Esophagus muscularis mucosa (tissue), 4 donors: Measurements from ENCODE around the gene PRXL2B. TPM values are rescaled to one million over a fixed set of nuclear protein-coding genes. Genes with fewer than 3 reads are reported as not detected.

Experiments
- DNase-seq: peaks from one replicate; pipeline ENCODE4 v3.0.0-alpha.2; 2017; ENCODE audit errors: extremely low spot score
- H3K27ac ChIP-seq, 4 donors: fragments of 200-600 bp; sonication (generic); replicated peaks in 1 of 4; 1 replicate in 3 of 4; 2 replicates in 1 of 4; pipeline ENCODE4 v1.5.1; 2016 to 2019; ENCODE audit warnings: mild to moderate bottlenecking in 1 of 4
- H3K27me3 ChIP-seq, 4 donors: fragments of 200-600 bp; sonication (generic); one replicate each; pipeline versions ENCODE4 v1.5.1 to v1.6.0; 2016 to 2019
- H3K36me3 ChIP-seq, 4 donors: fragments of 200-600 bp; sonication (generic); one replicate each; pipeline ENCODE4 v1.5.1; 2016 to 2019
- H3K4me1 ChIP-seq, 4 donors: fragments of 200-600 bp; sonication (generic); one replicate each; pipeline ENCODE4 v1.5.1; 2016 to 2019
- H3K4me3 ChIP-seq, 4 donors: fragments of 200-600 bp; sonication (generic); 1 replicate in 2 of 4; 2 replicates in 2 of 4; pipeline ENCODE4 v1.5.1; 2016 to 2019; ENCODE audit warnings: mild to moderate bottlenecking in 4 of 4, moderate library complexity in 1 of 4
- H3K9me3 ChIP-seq, 4 donors: fragments of 200-600 bp; sonication (generic); 1 replicate in 3 of 4; 2 replicates in 1 of 4; pipeline ENCODE4 v1.5.1; 2016 to 2019
- EP300 ChIP-seq: sonication (generic); formaldehyde crosslinking; IDR thresholded peaks from one replicate; pipeline ENCODE4 v1.6.1; 2017; ENCODE audit warnings: antibody characterized with exemption
- POLR2A ChIP-seq: fragments of 450-650 bp; IDR thresholded peaks from one replicate; pipeline ENCODE4 v1.6.1; 2017; ENCODE audit warnings: antibody characterized with exemption, moderate library complexity, mild to moderate bottlenecking, low read depth
- POLR2AphosphoS5 ChIP-seq, 2 donors: sonication (generic); formaldehyde crosslinking; IDR thresholded peaks; one replicate each; pipeline ENCODE4 v1.6.1; 2017; ENCODE audit warnings: antibody characterized with exemption in 2 of 2
- WGBS: methylation state at CpG from one replicate; pipeline ENCODE4 v1.1.5; 2018; 5-methylcytosine and 5-hydroxymethylcytosine counted together
- intact Hi-C: fragments of 100-400 bp; cut with DNase I; formaldehyde crosslinking; loops from one replicate; pipeline ENCODE4 v1.15.1; 2023
- total RNA-seq, 4 donors: library from RNA; depleted of rRNA; stranded (reverse); fragments of >200 nt; gene quantifications; one replicate each; pipeline versions ENCODE4 v1.1.0 to v1.2.1, GENCODE V29; 2016
- TF ChIP-seq, protein P1 (sequence below), 3 experiments: fragments of 200-600 bp in 2 of 3; fragments of 450-650 bp in 1 of 3; sonication (generic) in 2 of 3; IDR thresholded peaks; one replicate each; pipeline ENCODE4 v1.5.1; 2017 to 2019; ENCODE audit warnings: antibody characterized with exemption in 3 of 3, mild to moderate bottlenecking in 2 of 3, moderate library complexity in 1 of 3

The PRXL2B gene
- total RNA-seq, 4 donors from 2014 or later: 7.9 to 18.8 (median 14.8) TPM

DNA sequence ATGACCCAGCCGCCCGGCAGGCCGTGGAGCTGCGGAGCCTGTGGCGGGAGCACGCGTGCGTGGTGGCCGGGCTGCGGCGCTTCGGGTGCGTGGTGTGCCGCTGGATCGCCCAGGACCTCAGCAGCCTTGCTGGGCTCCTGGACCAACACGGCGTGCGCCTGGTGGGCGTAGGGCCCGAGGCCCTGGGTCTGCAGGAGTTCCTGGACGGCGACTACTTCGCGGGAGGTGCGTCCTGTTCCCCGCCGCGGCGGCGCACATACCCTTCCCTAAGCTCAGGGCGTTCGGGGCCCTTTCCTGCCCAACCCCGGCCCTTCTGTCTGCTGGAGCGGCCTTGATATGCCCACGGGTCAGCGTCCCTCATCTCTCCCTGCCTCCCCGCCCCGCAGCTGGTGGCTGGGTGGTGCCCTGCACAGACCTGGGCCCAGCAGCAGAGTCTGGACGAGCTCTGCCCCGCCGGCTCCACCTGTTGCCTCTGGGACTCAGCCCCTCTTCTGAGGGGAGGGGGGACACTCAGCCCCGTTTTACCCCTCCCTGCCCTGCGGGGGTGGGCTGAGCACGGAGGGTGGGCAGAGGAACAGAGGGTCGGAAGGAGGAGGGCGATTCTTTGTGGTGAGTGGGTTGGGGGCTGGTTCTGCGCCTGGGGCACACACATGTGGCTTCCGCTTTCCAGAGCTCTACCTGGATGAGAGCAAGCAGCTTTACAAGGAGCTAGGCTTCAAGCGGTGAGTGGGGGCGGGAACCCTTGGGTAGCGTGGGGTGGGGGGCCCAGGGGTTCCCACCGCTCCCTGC is 688 bp downstream of the PRXL2B start:
- no peak for DNase-seq
- Histone ChIP-seq H3K9me3 (no peaks in the 10 kb centered on the region), H3K27me3 (no peaks in the 10 kb centered on the region), H3K4me1 (peaks cover 22 to 49% (median 40%) of the 10 kb centered on the region in 4 donors), H3K36me3 (peaks cover 0 to 19% (median 10%) of the 10 kb centered on the region in 4 donors), H3K4me3 (peak overlapping the region; percentile 82 to 95 (median 88)), H3K27ac (peak overlapping the region; percentile 92 to 99 (median 98))
- TF ChIP-seq, protein P1, sequence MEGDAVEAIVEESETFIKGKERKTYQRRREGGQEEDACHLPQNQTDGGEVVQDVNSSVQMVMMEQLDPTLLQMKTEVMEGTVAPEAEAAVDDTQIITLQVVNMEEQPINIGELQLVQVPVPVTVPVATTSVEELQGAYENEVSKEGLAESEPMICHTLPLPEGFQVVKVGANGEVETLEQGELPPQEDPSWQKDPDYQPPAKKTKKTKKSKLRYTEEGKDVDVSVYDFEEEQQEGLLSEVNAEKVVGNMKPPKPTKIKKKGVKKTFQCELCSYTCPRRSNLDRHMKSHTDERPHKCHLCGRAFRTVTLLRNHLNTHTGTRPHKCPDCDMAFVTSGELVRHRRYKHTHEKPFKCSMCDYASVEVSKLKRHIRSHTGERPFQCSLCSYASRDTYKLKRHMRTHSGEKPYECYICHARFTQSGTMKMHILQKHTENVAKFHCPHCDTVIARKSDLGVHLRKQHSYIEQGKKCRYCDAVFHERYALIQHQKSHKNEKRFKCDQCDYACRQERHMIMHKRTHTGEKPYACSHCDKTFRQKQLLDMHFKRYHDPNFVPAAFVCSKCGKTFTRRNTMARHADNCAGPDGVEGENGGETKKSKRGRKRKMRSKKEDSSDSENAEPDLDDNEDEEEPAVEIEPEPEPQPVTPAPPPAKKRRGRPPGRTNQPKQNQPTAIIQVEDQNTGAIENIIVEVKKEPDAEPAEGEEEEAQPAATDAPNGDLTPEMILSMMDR (IDR thresholded peaks at IDR 0.05): no peak
- TF ChIP-seq EP300 (no peak), POLR2AphosphoS5 (IDR thresholded peaks at IDR 0.05) (no peak), POLR2A (no peak)
- intact Hi-C loops: loop anchor here (2.0 kb wide), 1 partner anchor 56 kb away; no protein-coding TSS in a partner anchor
- WGBS: 15% methylated on average over 15 of the region's 52 CpGs

DNA sequence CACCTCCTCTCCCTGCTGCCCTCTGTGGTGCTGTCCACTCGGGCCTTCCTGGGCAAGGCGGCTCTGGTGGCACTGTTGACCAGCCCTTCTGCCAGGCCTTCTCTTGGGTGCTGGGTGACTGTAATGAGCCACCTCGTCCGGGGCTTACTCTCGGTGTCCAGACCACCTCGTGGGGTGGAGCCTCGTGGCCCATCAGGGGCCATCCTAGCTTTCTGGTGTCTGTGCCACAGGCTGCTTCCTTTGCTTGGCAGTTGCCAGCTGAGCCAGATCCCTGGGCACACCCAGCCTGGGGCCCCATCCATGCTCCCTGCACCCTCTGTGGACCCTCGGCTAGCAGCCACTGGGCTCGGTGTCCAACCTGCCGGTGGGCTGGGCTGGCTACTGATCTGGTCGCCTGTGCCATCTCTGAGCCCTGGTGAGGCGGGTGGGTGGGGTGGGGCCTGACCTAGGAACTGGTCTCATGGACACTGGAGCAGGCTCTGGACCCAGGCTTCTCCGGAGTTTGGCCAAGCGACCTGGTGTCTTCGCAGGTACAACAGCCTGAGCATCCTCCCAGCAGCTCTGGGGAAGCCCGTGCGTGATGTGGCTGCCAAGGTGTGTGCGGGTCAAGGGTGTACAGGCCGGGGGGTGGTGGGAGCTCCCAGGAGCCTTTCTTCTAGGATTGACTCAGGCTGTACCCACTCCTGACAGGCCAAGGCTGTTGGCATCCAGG is 1.4 kb downstream of the PRXL2B start:
- peak overlapping the region; percentile 82 to 95 (median 88) for H3K4me3 ChIP-seq
- H3K9me3 ChIP-seq: no peaks in the 10 kb centered on the region
- TF ChIP-seq EP300 (no peak), POLR2A (no peak), POLR2AphosphoS5 (IDR thresholded peaks at IDR 0.05) (no peak)
- TF ChIP-seq, protein P1 (IDR thresholded peaks at IDR 0.05): no peak
- H3K36me3 ChIP-seq: peaks cover 0 to 19% (median 10%) of the 10 kb centered on the region in 4 donors
- WGBS: 100% methylated on average over 3 of the region's 19 CpGs
- peaks cover 0 to 7% (median 0%) of the 10 kb centered on the region in 4 donors for H3K27me3 ChIP-seq
- no peak overlapping the region for H3K27ac ChIP-seq
- H3K4me1 ChIP-seq: peaks cover 22 to 50% (median 40%) of the 10 kb centered on the region in 4 donors
- intact Hi-C loops: loop anchor here (2.0 kb wide), 1 partner anchor 55 kb away; no protein-coding TSS in a partner anchor
- DNase-seq: no peak

DNA sequence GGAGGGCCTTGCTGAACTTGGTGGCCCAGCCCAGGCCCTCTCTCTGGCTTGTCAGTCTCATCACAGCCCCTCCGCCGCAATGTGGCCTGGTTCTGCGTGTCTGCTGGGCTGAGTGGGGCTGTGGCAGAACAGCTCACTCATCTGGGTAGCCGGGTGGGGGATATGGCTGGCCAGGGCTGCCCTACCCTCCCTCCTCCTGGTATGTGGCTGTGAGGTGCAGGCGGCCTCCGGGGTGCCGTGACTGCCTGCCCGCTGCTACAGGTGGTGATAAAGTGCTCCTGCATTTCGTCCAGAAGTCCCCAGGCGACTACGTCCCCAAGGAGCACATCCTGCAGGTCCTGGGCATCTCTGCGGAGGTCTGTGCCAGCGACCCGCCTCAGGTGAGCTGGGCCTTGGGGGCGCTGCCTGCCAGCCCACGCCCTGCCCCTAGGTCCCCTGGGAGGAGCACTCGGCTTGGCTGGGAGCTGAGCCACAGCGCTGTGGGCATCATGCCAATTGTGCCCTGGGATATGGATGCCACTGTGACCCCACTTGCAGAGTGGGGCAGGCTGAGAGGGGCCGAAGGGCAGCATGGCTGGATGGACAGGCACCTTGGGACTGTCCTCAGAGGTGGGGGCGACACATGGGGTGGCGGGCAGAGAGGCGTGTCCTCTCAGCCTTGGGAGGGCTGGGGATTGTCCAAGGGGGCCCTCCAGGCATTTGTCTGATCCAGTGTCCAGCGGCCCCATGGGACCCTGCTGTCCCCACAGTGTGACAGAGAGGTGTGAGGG is 2.3 kb downstream of the PRXL2B start:
- DNase-seq: no peak
- intact Hi-C loops: no loop called here
- no peak overlapping the region for H3K27ac ChIP-seq
- TF ChIP-seq, protein P1 (IDR thresholded peaks at IDR 0.05): no peak
- TF ChIP-seq EP300 (no peak), POLR2AphosphoS5 (IDR thresholded peaks at IDR 0.05) (no peak), POLR2A (no peak)
- no peak overlapping the region for H3K4me3 ChIP-seq
- no peaks in the 10 kb centered on the region for H3K9me3 ChIP-seq
- 84% methylated on average over 8 of the region's 23 CpGs for WGBS
- H3K27me3 ChIP-seq: peaks cover 0 to 15% (median 0%) of the 10 kb centered on the region in 4 donors
- peaks cover 0 to 19% (median 10%) of the 10 kb centered on the region in 4 donors for H3K36me3 ChIP-seq
- H3K4me1 ChIP-seq: peaks cover 28 to 52% (median 41%) of the 10 kb centered on the region in 4 donors

DNA sequence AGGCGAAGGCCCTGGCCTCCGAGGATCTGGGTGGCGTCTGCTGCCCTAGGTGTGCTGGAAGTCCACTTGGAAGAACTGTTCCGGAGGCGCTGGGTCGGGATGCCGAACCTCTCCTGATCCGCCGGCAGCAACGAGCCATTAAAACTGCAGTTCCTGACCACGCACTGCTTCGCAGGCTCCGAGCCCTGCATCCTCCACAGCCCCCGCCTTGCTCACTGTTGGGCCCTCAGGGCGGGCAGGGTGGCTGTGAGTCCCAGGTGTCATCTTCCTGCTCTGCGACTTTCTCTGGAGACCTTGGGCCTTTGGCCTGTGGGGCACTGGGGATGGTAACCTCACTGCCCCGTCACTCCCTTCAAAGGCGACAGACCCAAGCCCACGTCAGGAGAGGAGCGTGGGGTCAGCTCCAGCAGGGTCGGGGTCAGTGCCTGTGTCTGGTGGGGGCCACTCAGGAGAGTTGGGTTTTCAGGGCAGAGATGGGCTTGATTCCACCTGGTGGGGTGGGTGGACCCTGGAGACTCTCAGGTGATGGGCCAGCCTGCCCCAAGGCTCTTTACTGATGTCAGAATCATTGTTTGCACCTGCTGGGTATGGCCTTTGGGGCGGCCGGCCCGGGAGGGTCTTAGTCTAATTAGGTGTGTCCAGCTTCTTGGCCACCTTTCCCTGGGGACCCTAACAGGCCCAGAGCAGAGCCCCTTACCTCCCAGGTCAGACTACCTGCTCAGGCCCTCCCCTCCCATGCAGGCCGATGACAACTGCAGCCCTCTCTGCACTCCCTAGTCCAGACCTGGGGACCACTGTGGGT is 3.1 kb downstream of the PRXL2B start:
- WGBS: 91% methylated on average over 8 of the region's 25 CpGs
- intact Hi-C loops: no loop called here
- Histone ChIP-seq H3K4me3 (no peak overlapping the region), H3K27ac (no peak overlapping the region), H3K9me3 (no peaks in the 10 kb centered on the region), H3K4me1 (peaks cover 33 to 52% (median 38%) of the 10 kb centered on the region in 4 donors), H3K27me3 (peaks cover 0 to 23% (median under 1%) of the 10 kb centered on the region in 4 donors), H3K36me3 (peaks cover 0 to 19% (median 10%) of the 10 kb centered on the region in 4 donors)
- TF ChIP-seq EP300: no peak
- TF ChIP-seq POLR2AphosphoS5 (IDR thresholded peaks at IDR 0.05): no peak
- no peak for TF ChIP-seq POLR2A
- TF ChIP-seq, protein P1 (IDR thresholded peaks at IDR 0.05): no peak
- DNase-seq: no peak
